Chondrocyte (in vitro differentiated cells): ENCODE measurements around the gene PIERCE2. TPM values are rescaled to one million over a fixed set of nuclear protein-coding genes. Genes with fewer than 3 reads are reported as not detected.

ENCODE experiments used
- DNase-seq: peaks from one replicate; pipeline ENCODE4 v3.0.0; 2021; ENCODE audit warnings: mixed read lengths, low spot score
- H3K27ac Mint-ChIP-seq: one replicate; pipeline ENCODE4 v1.8.0; 2021; ENCODE audit warnings: mild to moderate bottlenecking, moderate library complexity, mixed read lengths; ENCODE audit not compliant: unreplicated experiment
- H3K27me3 Mint-ChIP-seq: 2 replicates; pipeline ENCODE4 v1.8.0; 2021; ENCODE audit warnings: low read depth, mixed read lengths
- H3K36me3 Mint-ChIP-seq: 2 replicates; pipeline ENCODE4 v1.8.0; 2021; ENCODE audit warnings: low read depth, mixed read lengths
- H3K4me1 Mint-ChIP-seq: 2 replicates; pipeline ENCODE4 v1.8.0; 2021; ENCODE audit warnings: low read depth, mild to moderate bottlenecking, mixed read lengths
- H3K4me3 Mint-ChIP-seq: one replicate; pipeline ENCODE4 v1.8.0; 2021; ENCODE audit warnings: mild to moderate bottlenecking, moderate library complexity, mixed read lengths; ENCODE audit not compliant: unreplicated experiment
- H3K9me3 Mint-ChIP-seq: 2 replicates; pipeline ENCODE4 v1.8.0; 2021; ENCODE audit warnings: low read depth, mixed read lengths
- microRNA-seq: library from miRNA; unstranded; fragments of <30 nt; microRNA quantifications from one replicate; pipeline ENCODE4 v1.2.0, GENCODE V29; 2020; ENCODE audit warnings: borderline number of aligned reads
- total RNA-seq: library from RNA; stranded (reverse); gene quantifications from 3 replicates; pipeline ENCODE4 v1.2.1, GENCODE V29; 2021
- TF ChIP-seq, protein P1 (sequence below): fragments of 200-600 bp; sonication (generic); IDR thresholded peaks from 2 replicates; pipeline ENCODE4 v1.5.0; 2021; ENCODE audit warnings: antibody characterized with exemption, mild to moderate bottlenecking, moderate library complexity

The PIERCE2 gene
- total RNA-seq, 1 donor from 2014 or later = 3.1 TPM

DNA sequence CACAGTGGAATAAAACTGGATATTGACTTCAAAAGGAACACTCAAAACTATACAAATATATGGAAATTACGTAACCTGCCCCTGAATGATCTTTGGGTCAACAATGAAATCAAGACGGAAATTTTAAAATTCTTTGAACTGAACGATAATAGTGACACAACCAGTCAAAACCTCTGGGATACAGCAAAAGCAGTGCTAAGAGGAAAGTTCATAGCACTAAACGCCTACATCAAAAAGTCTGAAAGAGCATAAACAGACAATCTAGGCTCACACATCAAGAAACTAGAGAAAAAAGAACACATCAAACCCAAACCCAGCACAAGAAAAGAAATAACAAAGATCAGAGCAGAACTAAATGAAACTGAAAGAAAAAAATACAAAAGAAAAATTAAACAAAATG is 53.2 kb downstream of the PIERCE2 start:
- no peaks in the 10 kb centered on the region for H3K27me3 Mint-ChIP-seq
- H3K4me3 Mint-ChIP-seq = no peak overlapping the region
- no peaks in the 10 kb centered on the region for H3K4me1 Mint-ChIP-seq
- TF ChIP-seq, protein P1, sequence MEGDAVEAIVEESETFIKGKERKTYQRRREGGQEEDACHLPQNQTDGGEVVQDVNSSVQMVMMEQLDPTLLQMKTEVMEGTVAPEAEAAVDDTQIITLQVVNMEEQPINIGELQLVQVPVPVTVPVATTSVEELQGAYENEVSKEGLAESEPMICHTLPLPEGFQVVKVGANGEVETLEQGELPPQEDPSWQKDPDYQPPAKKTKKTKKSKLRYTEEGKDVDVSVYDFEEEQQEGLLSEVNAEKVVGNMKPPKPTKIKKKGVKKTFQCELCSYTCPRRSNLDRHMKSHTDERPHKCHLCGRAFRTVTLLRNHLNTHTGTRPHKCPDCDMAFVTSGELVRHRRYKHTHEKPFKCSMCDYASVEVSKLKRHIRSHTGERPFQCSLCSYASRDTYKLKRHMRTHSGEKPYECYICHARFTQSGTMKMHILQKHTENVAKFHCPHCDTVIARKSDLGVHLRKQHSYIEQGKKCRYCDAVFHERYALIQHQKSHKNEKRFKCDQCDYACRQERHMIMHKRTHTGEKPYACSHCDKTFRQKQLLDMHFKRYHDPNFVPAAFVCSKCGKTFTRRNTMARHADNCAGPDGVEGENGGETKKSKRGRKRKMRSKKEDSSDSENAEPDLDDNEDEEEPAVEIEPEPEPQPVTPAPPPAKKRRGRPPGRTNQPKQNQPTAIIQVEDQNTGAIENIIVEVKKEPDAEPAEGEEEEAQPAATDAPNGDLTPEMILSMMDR = no peak
- H3K9me3 Mint-ChIP-seq = peaks cover 36% of the 10 kb centered on the region
- peaks cover 20% of the 10 kb centered on the region for H3K36me3 Mint-ChIP-seq
- DNase-seq = no peak
- no peak overlapping the region for H3K27ac Mint-ChIP-seq

DNA sequence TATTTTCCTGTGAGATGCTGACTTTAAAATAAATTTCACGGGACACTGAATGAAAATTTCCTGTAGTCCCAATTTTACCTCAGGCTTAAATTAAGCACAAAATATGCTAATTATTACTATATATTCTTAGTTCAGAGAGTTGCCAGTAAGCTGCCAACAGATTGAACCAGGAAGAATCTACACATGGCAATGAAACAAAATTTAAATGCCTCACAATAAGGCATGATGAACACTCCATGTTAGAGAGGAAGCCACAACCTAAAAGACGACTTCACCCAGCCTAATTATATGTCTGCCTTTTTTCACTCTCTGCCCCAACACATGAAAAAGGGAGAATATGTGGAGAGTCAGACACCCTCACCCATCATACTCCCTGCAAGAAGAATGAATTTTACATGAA is 60.0 kb downstream of the PIERCE2 start:
- Mint-ChIP-seq H3K4me3 (no peak overlapping the region), H3K27me3 (no peaks in the 10 kb centered on the region), H3K4me1 (no peaks in the 10 kb centered on the region), H3K36me3 (peaks cover 9% of the 10 kb centered on the region), H3K27ac (no peak overlapping the region), H3K9me3 (peaks cover 6% of the 10 kb centered on the region)
- no peak for DNase-seq
- TF ChIP-seq, protein P1 = no peak

Small RNA genes within 50 kb of the gene (microRNA-seq; reads per million reads assigned to microRNA genes)
- gene MIR628 = 88.1 reads per million, percentile 56 among the genes with 10 or more reads in this experiment

Other genes with a start within 250 kb of the PIERCE2 start
- 39.8 to 61.3 TPM (median 60.4 TPM) in 3 replicates for gene RSL24D1, start 211.6 kb upstream of the PIERCE2 start, total RNA-seq
- gene RAB27A, start 118.7 kb upstream of the PIERCE2 start, total RNA-seq = 16.8 to 18.3 TPM (median 17.5 TPM) in 3 replicates
- 9.5 to 12.3 TPM (median 9.6 TPM) in 3 replicates for gene PIGBOS1, start 89.4 kb upstream of the PIERCE2 start, total RNA-seq
- 8.1 to 16.9 TPM (median 8.9 TPM) in 3 replicates for gene PIGB, start 89.3 kb upstream of the PIERCE2 start, total RNA-seq
- 218 to 305 TPM (median 220 TPM) in 3 replicates for gene CCPG1, start 136 bp upstream of the PIERCE2 start, total RNA-seq
- gene DNAAF4, start 99.7 kb downstream of the PIERCE2 start, total RNA-seq = 0.82 to 4.4 TPM (median 1.8 TPM) in 3 replicates
- 20.3 to 21.0 TPM (median 20.5 TPM) in 3 replicates for gene PYGO1, start 179.8 kb downstream of the PIERCE2 start, total RNA-seq